Lower leg skin (tissue), 3 donors: Measurements from ENCODE around the gene PDE6H.

Experiments used
- POLR2A ChIP-seq, 2 donors: fragments of 450-650 bp; IDR thresholded peaks; one replicate each; pipeline ENCODE4 v1.6.1; 2016 to 2017; ENCODE audit warnings: antibody characterized with exemption in 2 of 2, mild to moderate bottlenecking in 1 of 2, moderate library complexity in 1 of 2
- TF ChIP-seq, protein P1 (sequence below), 3 donors: fragments of 450-650 bp; IDR thresholded peaks; one replicate each; pipeline ENCODE4 v1.5.1; 2016; ENCODE audit warnings: antibody characterized with exemption in 3 of 3, mild to moderate bottlenecking in 3 of 3, moderate library complexity in 2 of 3

DNA sequence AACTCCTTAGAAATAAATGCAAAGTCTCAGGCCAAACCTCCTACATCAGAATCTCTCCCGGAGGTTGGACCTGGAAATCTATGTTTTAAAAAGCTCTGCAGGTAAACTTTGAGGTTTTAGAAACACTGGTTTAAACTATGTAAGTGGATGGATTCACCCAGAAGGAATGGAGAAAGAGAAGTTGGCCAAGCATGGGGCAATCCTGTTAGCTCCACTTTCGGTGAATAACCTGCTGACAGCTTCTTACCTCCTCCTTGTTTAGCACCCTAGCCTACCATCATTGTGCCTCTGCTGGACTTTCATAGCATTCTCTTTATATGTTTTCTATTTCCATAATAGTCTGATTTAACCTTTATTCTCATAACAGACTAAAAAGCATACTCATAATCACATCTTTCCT lies 8.4 kb upstream of the PDE6H start:
- TF ChIP-seq, protein P1, sequence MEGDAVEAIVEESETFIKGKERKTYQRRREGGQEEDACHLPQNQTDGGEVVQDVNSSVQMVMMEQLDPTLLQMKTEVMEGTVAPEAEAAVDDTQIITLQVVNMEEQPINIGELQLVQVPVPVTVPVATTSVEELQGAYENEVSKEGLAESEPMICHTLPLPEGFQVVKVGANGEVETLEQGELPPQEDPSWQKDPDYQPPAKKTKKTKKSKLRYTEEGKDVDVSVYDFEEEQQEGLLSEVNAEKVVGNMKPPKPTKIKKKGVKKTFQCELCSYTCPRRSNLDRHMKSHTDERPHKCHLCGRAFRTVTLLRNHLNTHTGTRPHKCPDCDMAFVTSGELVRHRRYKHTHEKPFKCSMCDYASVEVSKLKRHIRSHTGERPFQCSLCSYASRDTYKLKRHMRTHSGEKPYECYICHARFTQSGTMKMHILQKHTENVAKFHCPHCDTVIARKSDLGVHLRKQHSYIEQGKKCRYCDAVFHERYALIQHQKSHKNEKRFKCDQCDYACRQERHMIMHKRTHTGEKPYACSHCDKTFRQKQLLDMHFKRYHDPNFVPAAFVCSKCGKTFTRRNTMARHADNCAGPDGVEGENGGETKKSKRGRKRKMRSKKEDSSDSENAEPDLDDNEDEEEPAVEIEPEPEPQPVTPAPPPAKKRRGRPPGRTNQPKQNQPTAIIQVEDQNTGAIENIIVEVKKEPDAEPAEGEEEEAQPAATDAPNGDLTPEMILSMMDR (IDR thresholded peaks at IDR 0.05) = no peak
- no peak for TF ChIP-seq POLR2A (IDR thresholded peaks at IDR 0.05)
